ENCODE data around the gene FGFR1OP2. TPM values are rescaled to one million over a fixed set of nuclear protein-coding genes. Genes with fewer than 3 reads are reported as not detected.

Gene FGFR1OP2
- total RNA-seq, 2 donors from 2014 or later = 42.2 to 71.3 TPM

GRCh38 chr12:26978801-26979200 is 40.5 kb downstream of the FGFR1OP2 start:
- Mint-ChIP-seq H3K27me3 (ENCODE audit: insufficient read depth) (no peaks in the 10 kb centered on the region), H3K9me3 (peaks cover 1% of the 10 kb centered on the region), H3K27ac (no peak overlapping the region), H3K4me3 (no peak overlapping the region), H3K4me1 (peaks cover 9% of the 10 kb centered on the region), H3K36me3 (ENCODE audit: low read depth) (peaks cover 37% of the 10 kb centered on the region)
- TF ChIP-seq, protein P1, sequence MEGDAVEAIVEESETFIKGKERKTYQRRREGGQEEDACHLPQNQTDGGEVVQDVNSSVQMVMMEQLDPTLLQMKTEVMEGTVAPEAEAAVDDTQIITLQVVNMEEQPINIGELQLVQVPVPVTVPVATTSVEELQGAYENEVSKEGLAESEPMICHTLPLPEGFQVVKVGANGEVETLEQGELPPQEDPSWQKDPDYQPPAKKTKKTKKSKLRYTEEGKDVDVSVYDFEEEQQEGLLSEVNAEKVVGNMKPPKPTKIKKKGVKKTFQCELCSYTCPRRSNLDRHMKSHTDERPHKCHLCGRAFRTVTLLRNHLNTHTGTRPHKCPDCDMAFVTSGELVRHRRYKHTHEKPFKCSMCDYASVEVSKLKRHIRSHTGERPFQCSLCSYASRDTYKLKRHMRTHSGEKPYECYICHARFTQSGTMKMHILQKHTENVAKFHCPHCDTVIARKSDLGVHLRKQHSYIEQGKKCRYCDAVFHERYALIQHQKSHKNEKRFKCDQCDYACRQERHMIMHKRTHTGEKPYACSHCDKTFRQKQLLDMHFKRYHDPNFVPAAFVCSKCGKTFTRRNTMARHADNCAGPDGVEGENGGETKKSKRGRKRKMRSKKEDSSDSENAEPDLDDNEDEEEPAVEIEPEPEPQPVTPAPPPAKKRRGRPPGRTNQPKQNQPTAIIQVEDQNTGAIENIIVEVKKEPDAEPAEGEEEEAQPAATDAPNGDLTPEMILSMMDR (conservative IDR thresholded peaks at IDR 0.05) = no peak
- H3K4me1 ChIP-seq (ENCODE audit: control insufficient read depth, insufficient read depth, low read length) = no peaks in the 10 kb centered on the region
- no peak overlapping the region for H3K4me3 ChIP-seq (ENCODE audit: low read length)
- H3K27me3 ChIP-seq (ENCODE audit: control insufficient read depth, insufficient read depth, low read length, poor library complexity, severe bottlenecking) = no peaks in the 10 kb centered on the region
- H3K27ac ChIP-seq (ENCODE audit: low read depth, low read length) = no peak overlapping the region
- H3K36me3 ChIP-seq (ENCODE audit: control insufficient read depth, insufficient read depth, low read length) = peaks cover 33% of the 10 kb centered on the region
- 95% methylated on average over 1 of the region's 1 CpG; no CpG with 5 or more reads in 1 of the 2 experiments for WGBS, 2 experiments (ENCODE audit: insufficient coverage in 1 of 2, insufficient read length in 1 of 2)
- H3K9me3 ChIP-seq (ENCODE audit: control insufficient read depth, low read length) = no peaks in the 10 kb centered on the region
- H3K9ac ChIP-seq (ENCODE audit: extremely low read depth, low read length, poor library complexity, severe bottlenecking) = no peak overlapping the region
- no peak for DNase-seq

- no peak overlapping the region for H3K27ac ChIP-seq (ENCODE audit: low read depth, low read length)
- Mint-ChIP-seq H3K4me3 (no peak overlapping the region), H3K9me3 (peaks cover 1% of the 10 kb centered on the region), H3K27me3 (ENCODE audit: insufficient read depth) (no peaks in the 10 kb centered on the region), H3K27ac (no peak overlapping the region), H3K36me3 (ENCODE audit: low read depth) (peaks cover 37% of the 10 kb centered on the region), H3K4me1 (peaks cover 9% of the 10 kb centered on the region)
- H3K36me3 ChIP-seq (ENCODE audit: control insufficient read depth, insufficient read depth, low read length) = peaks cover 30% of the 10 kb centered on the region
- no peak overlapping the region for H3K9ac ChIP-seq (ENCODE audit: extremely low read depth, low read length, poor library complexity, severe bottlenecking)
- no peaks in the 10 kb centered on the region for H3K9me3 ChIP-seq (ENCODE audit: control insufficient read depth, low read length)
- H3K27me3 ChIP-seq (ENCODE audit: control insufficient read depth, insufficient read depth, low read length, poor library complexity, severe bottlenecking) = no peaks in the 10 kb centered on the region
- no peak for DNase-seq
- 93 to 95% methylated on average over 11 of the region's 11 CpGs for WGBS, 2 experiments (ENCODE audit: insufficient coverage in 1 of 2, insufficient read length in 1 of 2)
- TF ChIP-seq, protein P1 (conservative IDR thresholded peaks at IDR 0.05) = no peak
- H3K4me1 ChIP-seq (ENCODE audit: control insufficient read depth, insufficient read depth, low read length) = no peaks in the 10 kb centered on the region
- no peak overlapping the region for H3K4me3 ChIP-seq (ENCODE audit: low read length)
Observed at GRCh38 chr12:26979733-26980132, 41.5 kb downstream of the FGFR1OP2 start.

- Mint-ChIP-seq H3K27ac (no peak overlapping the region), H3K27me3 (ENCODE audit: insufficient read depth) (no peaks in the 10 kb centered on the region), H3K9me3 (peaks cover 1% of the 10 kb centered on the region), H3K4me3 (no peak overlapping the region), H3K4me1 (peaks cover 9% of the 10 kb centered on the region), H3K36me3 (ENCODE audit: low read depth) (peaks cover 47% of the 10 kb centered on the region)
- Histone ChIP-seq H3K36me3 (ENCODE audit: control insufficient read depth, insufficient read depth, low read length) (peaks cover 42% of the 10 kb centered on the region), H3K9ac (ENCODE audit: extremely low read depth, low read length, poor library complexity, severe bottlenecking) (no peak overlapping the region), H3K4me3 (ENCODE audit: low read length) (no peak overlapping the region), H3K27me3 (ENCODE audit: control insufficient read depth, insufficient read depth, low read length, poor library complexity, severe bottlenecking) (no peaks in the 10 kb centered on the region), H3K4me1 (ENCODE audit: control insufficient read depth, insufficient read depth, low read length) (no peaks in the 10 kb centered on the region), H3K9me3 (ENCODE audit: control insufficient read depth, low read length) (no peaks in the 10 kb centered on the region), H3K27ac (ENCODE audit: low read depth, low read length) (no peak overlapping the region)
- TF ChIP-seq, protein P1 (conservative IDR thresholded peaks at IDR 0.05) = no peak
- 100% methylated on average over 2 of the region's 2 CpGs; no CpG with 5 or more reads in 1 of the 2 experiments for WGBS, 2 experiments (ENCODE audit: insufficient coverage in 1 of 2, insufficient read length in 1 of 2)
- DNase-seq = no peak
Observed at GRCh38 chr12:26982866-26983265, 44.6 kb downstream of the FGFR1OP2 start.

Measured in endodermal cell (in vitro differentiated cells).